Iris pigment epithelial cell (primary cell): ENCODE results near the gene SSMEM1.
"Not testable (repeated sequence)": the region's sequence is repeated elsewhere in the genome, so short reads cannot be mapped to it uniquely, and the experiment has no call there.

Experiments
- DNase-seq: peaks from one replicate; pipeline ENCODE4 v3.0.0-alpha.2; 2011; ENCODE audit warnings: low read depth

Gene SSMEM1

DNA sequence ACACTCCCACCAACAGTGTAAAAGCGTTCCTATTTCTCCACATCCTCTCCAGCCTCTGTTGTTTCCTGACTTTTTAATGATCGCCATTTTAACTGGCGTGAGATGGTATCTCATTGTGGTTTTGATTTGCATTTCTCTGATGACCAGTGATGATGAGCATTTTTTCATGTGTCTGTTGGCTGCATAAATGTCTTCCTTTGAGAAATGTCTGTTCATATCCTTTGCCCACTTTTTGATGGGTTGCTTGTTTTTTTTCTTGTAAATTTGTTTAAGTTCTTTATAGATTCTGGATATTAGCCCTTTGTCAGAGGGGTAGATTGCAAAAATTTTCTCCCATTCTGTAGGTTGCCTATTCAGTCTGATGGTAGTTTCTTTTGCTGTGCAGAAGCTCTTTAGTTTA is 42.0 kb downstream of the SSMEM1 start:
- DNase-seq = not testable (repeated sequence)

- no peak for DNase-seq
These were observed 46.9 kb downstream of the SSMEM1 start for GRCh38 chr7:130254555-130254954.

GRCh38 chr7:130256704-130257103 is 49.0 kb downstream of the SSMEM1 start:
- no peak for DNase-seq

- no peak for DNase-seq
These were observed 50.9 kb downstream of the SSMEM1 start for GRCh38 chr7:130258494-130259078.

GRCh38 chr7:130262448-130262847 is 54.8 kb downstream of the SSMEM1 start:
- DNase-seq = no peak

- no peak for DNase-seq
These were observed 55.5 kb downstream of the SSMEM1 start for GRCh38 chr7:130263130-130263529.
